Adipocyte (in vitro differentiated cells): ENCODE data around the gene APEH.

ENCODE experiments used
- DNase-seq: peaks from one replicate; pipeline ENCODE4 v3.0.0-alpha.2; 2015; ENCODE audit warnings: low read depth
- H3K27me3 ChIP-seq: replicated peaks from 2 replicates; pipeline ENCODE4 v1.7.0; 2013; ENCODE audit warnings: mild to moderate bottlenecking, low read length, moderate library complexity; ENCODE audit not compliant: control insufficient read depth, insufficient read depth
- H3K36me3 ChIP-seq: 2 replicates; pipeline ENCODE4 v1.7.0; 2013; ENCODE audit warnings: low read length, mild to moderate bottlenecking, moderate library complexity; ENCODE audit not compliant: control insufficient read depth, insufficient read depth, severe bottlenecking
- H3K4me1 ChIP-seq: 2 replicates; pipeline ENCODE4 v1.7.0; 2013; ENCODE audit warnings: mild to moderate bottlenecking, low read length, moderate library complexity; ENCODE audit not compliant: control insufficient read depth, insufficient read depth
- H3K4me3 ChIP-seq: 2 replicates; pipeline ENCODE4 v1.7.0; 2013; ENCODE audit warnings: mild to moderate bottlenecking, low read length, moderate library complexity
- H3K9ac ChIP-seq: 2 replicates; pipeline ENCODE4 v1.7.0; 2013; ENCODE audit warnings: mild to moderate bottlenecking, low read length, moderate library complexity
- H3K9me3 ChIP-seq: 2 replicates; pipeline ENCODE4 v1.7.0; 2013; ENCODE audit warnings: mild to moderate bottlenecking, low read length, moderate library complexity; ENCODE audit not compliant: control insufficient read depth

The APEH gene

GRCh38 chr3:49716169-49716568, 42.0 kb downstream of the APEH start:
- DNase-seq: no peak
- Histone ChIP-seq H3K27me3 (no peaks in the 10 kb centered on the region), H3K9me3 (no peaks in the 10 kb centered on the region), H3K9ac (no peak overlapping the region), H3K4me1 (peaks cover 13% of the 10 kb centered on the region), H3K4me3 (no peak overlapping the region), H3K36me3 (peaks cover 26% of the 10 kb centered on the region)

- H3K4me3 ChIP-seq: no peak overlapping the region
- peaks cover 13% of the 10 kb centered on the region for H3K4me1 ChIP-seq
- no peak overlapping the region for H3K9ac ChIP-seq
- H3K36me3 ChIP-seq: peaks cover 26% of the 10 kb centered on the region
- DNase-seq: no peak
- H3K9me3 ChIP-seq: no peaks in the 10 kb centered on the region
- no peaks in the 10 kb centered on the region for H3K27me3 ChIP-seq
Measured at GRCh38 chr3:49716691-49717210, 42.6 kb downstream of the APEH start.

- Histone ChIP-seq H3K4me3 (no peak overlapping the region), H3K36me3 (peaks cover 31% of the 10 kb centered on the region)
- DNase-seq: no peak
Measured at GRCh38 chr3:49717211-49717958, 43.2 kb downstream of the APEH start.

GRCh38 chr3:49717959-49718857, 44.1 kb downstream of the APEH start:
- H3K4me1 ChIP-seq: peaks cover 25% of the 10 kb centered on the region
- no peaks in the 10 kb centered on the region for H3K27me3 ChIP-seq
- peak overlapping the region; percentile 77 for H3K4me3 ChIP-seq
- no peak for DNase-seq
- H3K9me3 ChIP-seq: no peaks in the 10 kb centered on the region
- H3K9ac ChIP-seq: no peak overlapping the region
- H3K36me3 ChIP-seq: peaks cover 29% of the 10 kb centered on the region

More at GRCh38 chr3:49717211-49717958, 43.2 kb downstream of the APEH start:
- Histone ChIP-seq H3K9ac (no peak overlapping the region), H3K9me3 (no peaks in the 10 kb centered on the region), H3K4me1 (peaks cover 17% of the 10 kb centered on the region), H3K27me3 (no peaks in the 10 kb centered on the region)

GRCh38 chr3:49718858-49719213, 44.7 kb downstream of the APEH start:
- peak overlapping the region; percentile 77 for H3K4me3 ChIP-seq
- H3K27me3 ChIP-seq: no peaks in the 10 kb centered on the region
- H3K9me3 ChIP-seq: no peaks in the 10 kb centered on the region
- H3K36me3 ChIP-seq: peaks cover 29% of the 10 kb centered on the region
- H3K9ac ChIP-seq: peak overlapping the region; percentile 33
- no peak for DNase-seq
- H3K4me1 ChIP-seq: peaks cover 26% of the 10 kb centered on the region

- Histone ChIP-seq H3K4me1 (peaks cover 28% of the 10 kb centered on the region), H3K9me3 (no peaks in the 10 kb centered on the region), H3K36me3 (peaks cover 29% of the 10 kb centered on the region), H3K4me3 (peak within 1 kb of the TSS; percentile 77), H3K27me3 (no peaks in the 10 kb centered on the region), H3K9ac (peak within 1 kb of the TSS; percentile 33)
- DNase-seq: peak; percentile 98
Measured at GRCh38 chr3:49719214-49719884, 45.2 kb downstream of the APEH start, which contains the start of gene AMIGO3. Gene AMIGO3, minus strand, starts transcription at chr3:49719684. Its CDS starts 219 bp downstream, at chr3:49719465.

- Histone ChIP-seq H3K36me3 (peaks cover 24% of the 10 kb centered on the region), H3K4me3 (no peak overlapping the region), H3K9ac (no peak overlapping the region), H3K4me1 (peaks cover 33% of the 10 kb centered on the region), H3K9me3 (no peaks in the 10 kb centered on the region), H3K27me3 (no peaks in the 10 kb centered on the region)
- no peak for DNase-seq
Measured at GRCh38 chr3:49720855-49721595, 46.9 kb downstream of the APEH start.

GRCh38 chr3:49721596-49721895, 47.4 kb downstream of the APEH start:
- Histone ChIP-seq H3K9ac (no peak overlapping the region), H3K4me1 (peaks cover 33% of the 10 kb centered on the region), H3K36me3 (peaks cover 26% of the 10 kb centered on the region), H3K27me3 (no peaks in the 10 kb centered on the region), H3K9me3 (no peaks in the 10 kb centered on the region), H3K4me3 (no peak overlapping the region)
- no peak for DNase-seq

- Histone ChIP-seq H3K27me3 (no peaks in the 10 kb centered on the region), H3K4me1 (peaks cover 33% of the 10 kb centered on the region), H3K4me3 (peak overlapping the region; percentile 99), H3K9ac (peak overlapping the region; percentile 99), H3K9me3 (no peaks in the 10 kb centered on the region), H3K36me3 (peaks cover 31% of the 10 kb centered on the region)
- DNase-seq: no peak
Measured at GRCh38 chr3:49721896-49722781, 48.0 kb downstream of the APEH start.

GRCh38 chr3:49722896-49723295, 48.7 kb downstream of the APEH start:
- H3K27me3 ChIP-seq: no peaks in the 10 kb centered on the region
- H3K9ac ChIP-seq: peak overlapping the region; percentile 99
- H3K4me3 ChIP-seq: peak overlapping the region; percentile 99
- DNase-seq: no peak
- no peaks in the 10 kb centered on the region for H3K9me3 ChIP-seq
- peaks cover 33% of the 10 kb centered on the region for H3K4me1 ChIP-seq
- H3K36me3 ChIP-seq: peaks cover 39% of the 10 kb centered on the region
